Frontal cortex (tissue), 4 donors: ENCODE results near the gene LEP. TPM values are rescaled to one million over a fixed set of nuclear protein-coding genes. Genes with fewer than 3 reads are reported as not detected.

Source experiments
- DNase-seq, 2 donors: peaks; one replicate each; pipeline ENCODE4 v3.0.0; 2012; ENCODE audit warnings: low spot score in 2 of 2
- FAIRE-seq: peaks from 2 replicates; lab custom pipeline; 2012; peaks lifted over from hg19 to GRCh38; lab: Jason Lieb, UNC
- total RNA-seq: library from RNA; depleted of rRNA; stranded (reverse); fragments of >200 nt; gene quantifications from one replicate; pipeline ENCODE4 v1.2.3, GENCODE V29; 2014
- donor health status: control.
- donor health status: control.
- donor health status: control.

Gene LEP
- total RNA-seq, 1 donor from 2014 or later = not detected

DNA sequence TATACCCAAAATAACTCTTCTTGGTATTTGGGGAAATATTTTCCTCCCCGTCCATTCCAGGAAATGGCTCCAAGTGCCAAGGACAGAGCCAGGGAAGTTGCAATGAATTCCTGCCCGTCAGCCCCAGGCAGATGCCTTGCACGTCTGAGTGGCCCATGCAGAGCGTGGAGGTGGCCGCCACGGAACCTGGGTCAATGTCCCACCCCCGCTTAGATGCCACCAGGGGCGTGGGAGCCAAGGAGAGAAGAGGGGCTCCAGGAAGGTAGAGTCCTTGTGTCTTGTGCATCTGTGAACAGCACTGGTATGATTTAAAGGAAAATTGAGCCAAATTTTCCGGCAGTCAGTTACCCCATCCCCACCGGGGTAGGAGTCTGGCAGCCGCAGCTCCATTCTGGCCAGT is 1.6 kb downstream of the LEP start:
- FAIRE-seq (no peak), DNase-seq (no peak)

DNA sequence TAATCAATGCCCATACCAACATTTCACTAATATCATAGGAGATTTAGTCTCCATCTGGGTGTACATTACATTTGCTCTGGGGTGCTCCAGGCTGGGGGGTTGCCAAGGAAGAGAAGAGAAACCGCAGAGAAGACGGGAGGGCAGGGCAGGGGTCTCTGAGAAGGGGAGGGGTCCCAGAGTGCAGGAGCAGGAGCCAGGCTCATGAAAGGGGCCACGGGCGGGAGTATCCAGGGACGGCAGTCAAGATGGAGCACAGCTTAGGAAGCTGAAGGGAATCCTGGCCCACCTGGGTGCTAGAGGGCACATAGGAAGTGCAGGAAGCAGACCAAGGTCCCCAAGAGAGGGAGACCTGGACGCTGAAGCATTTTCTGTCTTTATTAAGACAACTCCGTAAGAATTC is 2.2 kb downstream of the LEP start:
- DNase-seq = no peak
- no peak for FAIRE-seq

DNA sequence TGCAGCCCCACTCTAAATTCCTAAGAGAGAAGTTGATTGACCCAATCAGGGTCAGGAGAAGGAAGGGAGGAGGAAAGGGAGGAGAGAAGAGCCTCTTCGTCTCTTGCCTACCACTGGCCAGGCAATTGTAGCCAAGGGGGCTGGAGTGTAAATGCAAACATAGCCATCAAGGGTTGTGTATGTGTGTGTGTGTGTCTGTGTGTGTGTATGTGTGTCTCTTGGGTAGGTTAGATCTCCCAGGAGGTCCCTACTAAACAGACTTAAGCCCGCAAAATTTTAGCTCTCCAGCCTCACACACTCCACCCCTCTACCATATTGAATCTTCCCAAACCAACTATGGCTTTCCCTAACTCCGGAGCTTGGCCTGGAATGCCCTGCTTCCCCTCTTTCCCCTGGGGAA is 3.8 kb downstream of the LEP start:
- DNase-seq (no peak), FAIRE-seq (no peak)

DNA sequence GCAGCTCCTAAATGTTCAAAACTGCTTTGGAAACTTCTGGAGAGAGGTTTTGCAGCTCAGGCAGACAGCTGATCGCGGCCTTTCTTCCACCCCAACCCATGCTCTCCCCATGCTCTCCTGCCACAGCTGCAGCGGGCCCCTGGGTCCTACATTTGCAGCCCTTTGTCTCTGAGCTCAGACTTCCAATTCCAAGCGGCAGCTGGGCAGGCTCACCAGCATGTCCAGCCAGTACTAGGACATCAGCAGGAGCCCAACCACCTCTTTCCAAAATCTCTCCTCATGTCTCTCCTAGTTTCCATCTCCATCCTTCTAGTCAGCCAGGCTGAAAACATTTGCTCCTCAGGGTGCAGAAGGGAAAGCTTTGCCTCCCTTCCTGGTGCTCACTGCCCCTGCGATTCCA is 6.0 kb downstream of the LEP start:
- no peak for DNase-seq
- FAIRE-seq = no peak

DNA sequence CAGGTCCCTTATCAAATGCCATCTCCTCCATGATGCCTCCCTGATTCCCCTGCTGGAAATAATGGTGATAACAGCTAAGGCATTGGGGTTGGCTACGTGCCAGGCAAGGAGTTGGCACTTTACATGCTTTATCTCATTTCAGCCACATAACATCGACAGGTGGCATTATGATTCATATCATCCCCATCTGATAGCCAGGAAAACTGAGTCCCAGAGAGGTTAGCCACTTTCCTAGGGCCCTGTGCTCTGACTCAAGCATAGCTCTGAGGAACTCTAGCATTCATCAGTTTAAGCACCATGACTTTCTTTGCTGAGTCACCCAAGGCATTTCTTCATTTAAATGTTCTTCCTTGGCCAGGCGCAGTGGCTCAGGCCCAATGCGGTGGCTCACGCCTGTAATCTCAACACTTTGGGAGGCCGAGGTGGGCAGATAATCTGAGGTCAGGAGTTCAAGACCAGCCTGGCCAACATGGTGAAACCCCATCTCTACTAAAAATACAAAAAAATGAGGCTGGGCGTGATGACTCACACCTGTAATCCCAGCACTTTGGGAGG is 6.6 kb downstream of the LEP start:
- no peak for DNase-seq
- no peak for FAIRE-seq

DNA sequence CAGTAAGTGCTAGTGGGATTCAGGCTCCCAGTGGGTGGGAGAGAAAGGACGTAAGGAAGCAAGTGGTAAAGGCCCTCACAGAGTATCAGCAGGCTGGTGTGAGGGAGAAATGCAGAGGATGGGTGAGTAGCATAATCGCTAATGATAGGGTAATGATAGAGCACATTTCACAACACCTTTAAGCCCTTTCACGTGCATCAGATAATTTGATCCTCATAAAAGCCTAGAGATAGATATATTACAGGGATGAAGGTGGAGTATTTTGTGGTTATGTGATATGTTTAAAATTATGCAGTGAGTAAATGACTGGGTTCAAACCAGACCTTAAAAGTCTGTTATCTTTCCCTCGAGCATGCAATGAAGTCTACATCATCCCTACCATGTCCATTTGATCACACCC is 10.3 kb downstream of the LEP start:
- FAIRE-seq (no peak), DNase-seq (no peak)

DNA sequence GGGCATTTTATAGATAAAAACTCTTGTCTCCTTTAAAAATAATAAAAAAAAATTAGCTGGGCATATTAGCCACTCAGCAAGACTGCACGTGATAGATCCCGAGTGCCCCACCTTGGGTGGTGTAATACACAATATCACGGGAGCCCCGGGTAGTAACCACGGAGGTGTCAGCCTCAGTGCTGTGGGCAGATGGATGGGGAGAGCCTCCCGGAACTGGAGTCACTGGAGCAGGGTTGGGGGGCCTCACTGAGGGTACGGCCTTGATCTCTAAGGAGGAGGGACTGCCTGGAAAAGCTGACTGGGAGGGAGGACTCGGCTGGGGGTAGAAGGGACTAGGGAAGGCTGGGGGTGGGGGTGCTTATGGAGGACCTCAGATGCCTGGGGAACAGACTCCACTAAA is 12.6 kb downstream of the LEP start:
- FAIRE-seq (no peak), DNase-seq (no peak)

DNA sequence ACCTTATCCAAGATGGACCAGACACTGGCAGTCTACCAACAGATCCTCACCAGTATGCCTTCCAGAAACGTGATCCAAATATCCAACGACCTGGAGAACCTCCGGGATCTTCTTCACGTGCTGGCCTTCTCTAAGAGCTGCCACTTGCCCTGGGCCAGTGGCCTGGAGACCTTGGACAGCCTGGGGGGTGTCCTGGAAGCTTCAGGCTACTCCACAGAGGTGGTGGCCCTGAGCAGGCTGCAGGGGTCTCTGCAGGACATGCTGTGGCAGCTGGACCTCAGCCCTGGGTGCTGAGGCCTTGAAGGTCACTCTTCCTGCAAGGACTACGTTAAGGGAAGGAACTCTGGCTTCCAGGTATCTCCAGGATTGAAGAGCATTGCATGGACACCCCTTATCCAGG is 13.4 kb downstream of the LEP start:
- DNase-seq = no peak
- no peak for FAIRE-seq

DNA sequence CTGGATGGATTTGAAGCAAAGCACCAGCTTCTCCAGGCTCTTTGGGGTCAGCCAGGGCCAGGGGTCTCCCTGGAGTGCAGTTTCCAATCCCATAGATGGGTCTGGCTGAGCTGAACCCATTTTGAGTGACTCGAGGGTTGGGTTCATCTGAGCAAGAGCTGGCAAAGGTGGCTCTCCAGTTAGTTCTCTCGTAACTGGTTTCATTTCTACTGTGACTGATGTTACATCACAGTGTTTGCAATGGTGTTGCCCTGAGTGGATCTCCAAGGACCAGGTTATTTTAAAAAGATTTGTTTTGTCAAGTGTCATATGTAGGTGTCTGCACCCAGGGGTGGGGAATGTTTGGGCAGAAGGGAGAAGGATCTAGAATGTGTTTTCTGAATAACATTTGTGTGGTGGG is 14.2 kb downstream of the LEP start:
- DNase-seq = no peak
- no peak for FAIRE-seq

DNA sequence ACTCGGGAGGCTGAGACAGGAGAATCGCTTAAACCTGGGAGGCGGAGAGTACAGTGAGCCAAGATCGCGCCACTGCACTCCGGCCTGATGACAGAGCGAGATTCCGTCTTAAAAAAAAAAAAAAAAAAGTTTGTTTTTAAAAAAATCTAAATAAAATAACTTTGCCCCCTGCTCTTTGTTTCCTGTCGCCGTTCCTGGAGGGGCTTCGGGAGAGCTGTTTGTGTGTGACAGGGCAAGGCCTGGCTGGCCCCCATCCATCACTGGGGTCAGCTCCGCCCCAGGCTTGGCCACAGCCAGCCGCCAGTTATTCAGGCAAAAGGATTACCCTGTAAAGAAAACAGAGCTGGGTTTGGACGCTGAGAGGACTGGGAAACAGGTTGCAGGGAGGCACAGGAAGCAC is 16.4 kb downstream of the LEP start:
- FAIRE-seq (no peak), DNase-seq (no peak)

DNA sequence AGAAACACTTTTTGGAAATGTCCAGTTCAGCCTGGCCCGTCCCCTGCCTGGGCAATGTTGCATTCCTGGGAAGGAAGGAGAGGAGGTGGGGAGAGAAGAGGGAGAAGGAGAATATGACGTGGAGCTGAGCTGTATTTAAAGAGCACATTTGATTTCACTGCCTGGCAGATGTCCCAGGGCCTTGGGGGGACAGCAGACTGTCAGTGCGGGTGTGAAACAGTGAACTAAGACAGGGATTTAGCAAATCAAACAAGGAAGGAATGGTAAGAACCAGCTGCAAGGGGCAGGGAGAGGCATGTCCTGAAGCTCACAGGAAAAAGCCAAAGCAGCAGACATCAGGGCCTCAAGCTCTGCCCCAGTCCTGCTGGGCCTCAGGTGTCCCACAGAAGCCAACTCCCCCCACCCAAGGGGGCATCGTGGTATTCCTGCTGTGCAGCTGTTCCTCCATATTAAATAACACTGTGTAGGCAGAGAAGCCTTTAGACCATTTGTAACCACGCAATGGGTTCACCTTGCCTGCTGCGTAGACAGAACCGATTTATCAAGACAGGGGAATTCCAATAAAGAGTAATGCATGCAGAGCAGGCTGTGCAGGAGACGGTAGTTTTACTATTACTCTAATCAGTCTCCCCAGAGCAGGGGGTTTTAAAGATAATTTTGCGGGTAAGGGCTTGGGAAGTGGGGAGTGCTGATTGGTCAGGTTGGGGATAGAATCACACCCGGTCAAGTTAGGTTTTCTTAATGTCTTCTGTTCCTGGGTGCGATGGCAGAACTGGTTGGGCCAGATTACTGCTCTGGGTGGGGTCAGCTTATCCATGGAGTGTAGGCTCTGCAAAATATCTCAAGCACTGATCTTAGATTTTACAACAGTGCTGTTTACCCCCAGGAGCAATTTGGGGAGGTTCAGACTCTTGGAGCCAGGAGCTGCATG is 18.3 kb downstream of the LEP start:
- FAIRE-seq (no peak), DNase-seq (no peak)

DNA sequence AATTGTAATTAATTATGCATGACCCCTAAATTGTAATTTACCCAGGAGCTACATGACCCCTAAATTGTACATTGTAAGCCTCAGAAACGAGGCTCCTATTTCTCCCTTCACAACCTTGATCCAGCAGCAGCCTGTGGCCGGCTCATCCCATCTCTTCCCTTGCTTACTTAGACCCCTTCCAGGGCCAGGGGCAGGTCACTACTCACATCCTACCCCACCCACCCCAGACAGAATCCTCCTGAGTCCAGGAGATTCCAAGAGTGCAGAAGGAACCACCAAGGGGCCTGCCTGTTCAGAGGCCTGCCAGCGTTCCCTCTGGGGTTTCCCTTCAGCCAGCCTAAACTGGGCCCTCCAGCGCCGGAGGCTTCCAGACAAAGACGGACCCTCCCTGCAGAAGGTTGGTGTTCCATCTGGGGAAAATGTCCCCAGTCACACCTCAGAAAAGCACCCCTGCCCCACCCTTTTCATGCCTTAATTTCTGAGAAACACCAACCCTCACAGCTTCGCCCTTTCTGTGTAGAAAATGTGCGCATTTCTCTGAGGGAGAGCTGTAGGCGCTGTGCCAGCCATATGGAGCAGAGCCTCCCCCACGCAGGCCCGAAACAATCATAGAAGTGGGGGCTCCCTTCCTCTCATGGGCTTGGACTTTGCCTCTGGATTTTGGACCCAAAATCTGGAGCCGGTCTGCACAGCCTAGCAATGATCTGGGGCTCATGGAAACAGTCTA is 19.2 kb downstream of the LEP start:
- DNase-seq (no peak), FAIRE-seq (no peak)

DNA sequence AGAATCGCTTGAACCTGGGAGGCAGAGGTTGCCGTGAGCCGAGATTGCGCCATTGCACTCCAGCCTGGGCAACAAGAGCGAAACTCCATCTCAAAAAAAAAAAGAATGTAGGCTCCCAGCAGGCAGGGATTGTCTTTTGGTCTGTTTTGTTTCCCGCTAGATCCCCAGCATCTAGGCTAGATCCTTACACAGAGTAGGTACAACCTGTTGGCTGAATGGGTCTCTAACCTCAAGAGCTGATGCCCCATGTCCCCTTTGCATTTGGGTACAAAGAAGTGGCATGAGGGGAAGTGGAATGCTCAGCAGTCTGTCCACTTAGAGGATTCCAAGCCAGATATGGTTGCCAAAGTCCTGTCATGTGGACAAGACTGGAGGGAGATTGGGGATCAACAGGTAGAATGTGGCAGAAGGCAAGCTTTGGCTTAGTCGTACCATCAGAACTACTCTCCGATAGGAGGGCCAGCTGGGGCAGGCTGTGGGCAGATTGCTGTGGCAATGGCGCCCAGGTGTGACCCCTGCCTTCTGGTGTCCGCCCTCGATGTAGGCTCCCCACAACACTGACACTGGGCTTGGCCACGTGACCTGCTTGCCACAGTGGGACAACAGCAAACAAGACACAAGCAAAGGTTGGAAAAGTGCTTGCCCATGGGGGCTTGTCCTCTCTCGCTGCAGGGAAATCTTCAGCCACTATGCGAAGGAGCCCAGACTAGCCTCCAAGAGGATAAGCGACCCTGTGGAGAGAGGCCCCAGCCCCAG is 21.4 kb downstream of the LEP start:
- no peak for DNase-seq
- no peak for FAIRE-seq

DNA sequence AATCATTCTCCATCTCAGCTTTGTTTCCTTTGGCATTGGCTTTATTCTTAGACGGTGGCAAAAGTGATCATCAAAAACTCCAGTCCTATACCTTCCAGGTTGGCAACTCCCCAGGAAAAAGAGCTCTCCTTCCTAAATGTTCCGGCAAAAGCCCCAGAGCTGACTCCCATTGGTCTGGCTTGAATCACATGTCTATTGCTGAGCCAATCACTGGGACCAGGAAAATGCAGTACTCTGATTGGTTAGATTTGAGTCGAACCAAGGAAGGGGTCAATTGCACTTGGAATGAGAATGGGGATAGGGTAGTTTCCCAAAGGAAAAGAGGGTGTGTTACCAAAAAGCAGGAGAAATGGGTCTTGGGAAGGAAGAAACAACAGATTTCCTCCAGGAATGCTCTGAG is 22.3 kb downstream of the LEP start:
- FAIRE-seq (no peak), DNase-seq (no peak)

DNA sequence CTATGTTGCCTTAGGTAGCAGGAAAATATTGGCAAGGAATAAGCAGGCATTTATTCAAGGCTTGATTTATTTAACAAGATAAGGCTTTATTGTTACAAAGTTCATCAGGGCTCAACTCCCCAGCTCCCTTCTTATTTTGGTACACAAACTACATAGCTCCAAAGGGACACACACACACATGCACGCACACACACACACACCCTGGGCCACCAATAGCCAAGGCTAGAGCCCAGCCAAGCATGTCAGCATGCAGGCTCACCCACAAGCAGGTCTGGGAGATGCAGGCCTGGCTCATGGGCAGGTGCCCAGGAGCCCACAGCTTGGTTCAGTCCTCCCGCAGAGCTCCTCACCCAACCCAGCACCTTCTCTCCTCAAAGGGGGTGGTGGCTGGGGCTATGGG is 23.4 kb downstream of the LEP start:
- no peak for FAIRE-seq
- no peak for DNase-seq

DNA sequence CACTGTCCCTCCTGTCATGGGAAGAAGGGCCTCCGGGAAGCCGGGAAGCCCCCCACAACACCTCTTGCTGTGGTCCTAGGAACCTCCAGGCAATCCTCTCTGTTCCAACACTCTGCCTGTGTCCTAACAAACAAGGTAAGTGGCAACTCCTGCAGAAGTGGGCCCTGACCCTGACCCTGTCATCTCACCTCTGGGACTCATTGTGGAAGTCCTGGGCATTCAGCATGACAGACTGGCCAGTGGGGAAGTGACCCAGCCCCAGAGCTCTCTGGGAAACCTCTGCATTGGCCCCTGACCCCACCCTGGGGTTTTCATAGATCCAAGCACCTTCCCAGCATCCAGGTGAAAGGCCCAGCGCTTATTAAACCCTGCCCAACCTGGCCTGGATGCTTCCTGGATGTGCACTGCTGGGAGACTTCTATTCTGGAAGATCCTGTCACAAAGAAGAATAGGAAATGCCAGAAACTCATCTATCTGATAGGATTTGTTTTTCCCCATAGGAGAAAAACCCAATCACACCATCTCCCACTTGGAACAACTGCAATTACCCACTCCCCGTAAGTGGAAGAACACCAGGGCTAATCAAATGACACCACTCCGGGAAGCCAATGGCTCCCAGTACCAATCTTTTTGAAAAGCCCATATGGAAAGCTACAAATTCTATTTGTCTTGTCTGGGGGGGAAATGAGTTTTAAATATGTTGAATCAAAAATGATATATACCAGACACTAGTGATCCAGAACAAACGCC is 24.3 kb downstream of the LEP start:
- FAIRE-seq (no peak), DNase-seq (no peak)

DNA sequence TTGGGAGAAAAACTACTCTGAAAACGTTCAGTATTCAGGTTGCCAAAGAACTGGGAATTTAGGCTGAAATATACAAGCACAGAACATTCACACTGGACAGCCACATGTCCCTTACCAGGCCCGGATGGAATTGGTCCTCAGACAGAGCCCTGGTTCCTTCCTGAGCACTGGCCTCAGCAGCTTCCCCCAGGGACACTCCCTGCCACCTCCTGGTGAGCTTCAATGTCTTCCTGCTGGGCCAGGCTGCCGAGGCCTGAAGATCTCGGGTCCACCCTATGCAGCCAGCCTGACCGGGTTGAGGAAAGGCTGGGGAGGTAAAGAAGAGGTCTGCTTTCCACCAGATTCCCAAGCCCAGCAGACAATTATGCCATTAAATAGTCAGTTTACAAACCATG is 24.8 kb downstream of the LEP start:
- DNase-seq = no peak
- no peak for FAIRE-seq

DNA sequence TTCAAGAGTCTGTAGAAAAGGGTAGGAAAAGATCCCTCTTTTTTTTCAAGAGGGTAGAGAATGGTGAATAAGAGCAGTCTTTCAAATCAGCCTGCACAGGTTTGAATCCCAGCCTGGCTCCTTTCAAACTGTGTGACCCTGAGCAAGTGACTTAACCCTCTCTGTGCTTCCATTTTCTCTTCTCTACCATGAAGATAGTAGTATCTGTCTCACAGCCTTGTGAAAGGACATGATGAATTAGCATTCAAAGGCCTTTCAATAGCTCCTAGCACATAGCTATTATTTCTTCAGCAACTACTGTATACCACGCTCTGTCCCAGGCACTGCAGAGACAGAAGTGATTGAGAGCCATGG is 25.4 kb downstream of the LEP start:
- FAIRE-seq (no peak), DNase-seq (no peak)

DNA sequence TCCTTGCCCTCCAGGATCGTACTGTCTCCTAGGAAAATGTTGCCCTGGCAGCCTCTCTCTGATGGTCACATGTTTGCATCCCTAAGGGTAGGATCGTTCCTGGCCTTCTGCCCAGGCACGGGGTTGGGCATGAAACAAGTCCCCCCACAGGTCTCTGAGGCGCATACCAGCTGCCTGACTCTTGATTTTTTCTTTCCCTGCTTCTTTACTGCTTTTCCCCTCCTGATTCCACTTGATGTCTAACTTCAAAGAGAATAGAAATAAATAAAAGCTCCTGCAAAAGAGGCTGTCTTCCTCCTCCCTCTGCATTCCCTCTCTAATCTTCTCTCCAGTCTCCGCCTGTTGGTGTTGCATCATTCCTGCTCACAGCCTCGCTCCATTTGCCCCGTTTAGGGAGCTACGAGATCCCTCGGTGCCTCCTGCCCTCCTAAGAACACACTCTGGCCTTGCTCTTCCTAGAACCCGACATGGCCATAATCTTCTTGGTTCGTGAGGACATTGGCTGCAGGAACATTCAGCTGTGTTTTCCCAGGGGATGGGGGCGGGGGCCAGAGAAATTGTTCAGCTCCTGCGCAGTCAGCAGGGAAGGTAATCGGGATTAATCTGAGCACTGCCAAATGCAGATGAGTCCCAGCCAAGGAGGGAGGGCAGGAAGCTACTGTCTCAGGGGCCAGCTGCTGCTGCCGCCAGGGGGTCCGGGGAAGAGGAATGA is 26.0 kb downstream of the LEP start:
- no peak for FAIRE-seq
- DNase-seq = peak in 1 of 2 donors; percentile 32
